ENCODE results near the gene TRABD. TPM values are rescaled to one million over a fixed set of nuclear protein-coding genes. Genes with fewer than 3 reads are reported as not detected.

TRABD gene
- total RNA-seq, 1 experiment from 2014 or later = 82.4 TPM

- in situ Hi-C loops (cut with HindIII; ENCODE audit: low pct_unique_long_range_greater_than_20kb, low sequenced_read_pairs) = no loop called here
- no peak for DNase-seq (ENCODE audit: low read depth)
These were observed 35.9 kb downstream of the TRABD start for GRCh38 chr22:50221410-50222300.

- in situ Hi-C loops (cut with HindIII; ENCODE audit: low pct_unique_long_range_greater_than_20kb, low sequenced_read_pairs) = no loop called here
- DNase-seq (ENCODE audit: low read depth) = no peak
These were observed 36.8 kb downstream of the TRABD start for GRCh38 chr22:50222508-50222907.

- in situ Hi-C loops (cut with HindIII; ENCODE audit: low pct_unique_long_range_greater_than_20kb, low sequenced_read_pairs) = no loop called here
- no peak for DNase-seq (ENCODE audit: low read depth)
These were observed 38.4 kb downstream of the TRABD start for GRCh38 chr22:50224071-50224470.

- in situ Hi-C loops (cut with HindIII; ENCODE audit: low pct_unique_long_range_greater_than_20kb, low sequenced_read_pairs) = no loop called here
- no peak for DNase-seq (ENCODE audit: low read depth)
These were observed 39.7 kb downstream of the TRABD start for GRCh38 chr22:50225200-50225969.

GRCh38 chr22:50226063-50226874 lies 40.6 kb downstream of the TRABD start:
- no peak for DNase-seq (ENCODE audit: low read depth)
- in situ Hi-C loops (cut with HindIII; ENCODE audit: low pct_unique_long_range_greater_than_20kb, low sequenced_read_pairs) = no loop called here

- in situ Hi-C loops (cut with HindIII; ENCODE audit: low pct_unique_long_range_greater_than_20kb, low sequenced_read_pairs) = no loop called here
- DNase-seq (ENCODE audit: low read depth) = no peak
These were observed 41.1 kb downstream of the TRABD start for GRCh38 chr22:50226875-50227165.

GRCh38 chr22:50227579-50228215 lies 42.0 kb downstream of the TRABD start:
- no peak for DNase-seq (ENCODE audit: low read depth)
- in situ Hi-C loops (cut with HindIII; ENCODE audit: low pct_unique_long_range_greater_than_20kb, low sequenced_read_pairs) = no loop called here

GRCh38 chr22:50228366-50228765 lies 42.7 kb downstream of the TRABD start:
- in situ Hi-C loops (cut with HindIII; ENCODE audit: low pct_unique_long_range_greater_than_20kb, low sequenced_read_pairs) = no loop called here
- no peak for DNase-seq (ENCODE audit: low read depth)

GRCh38 chr22:50229370-50229769 lies 43.7 kb downstream of the TRABD start:
- no peak for DNase-seq (ENCODE audit: low read depth)
- in situ Hi-C loops (cut with HindIII; ENCODE audit: low pct_unique_long_range_greater_than_20kb, low sequenced_read_pairs) = no loop called here

- in situ Hi-C loops (cut with HindIII; ENCODE audit: low pct_unique_long_range_greater_than_20kb, low sequenced_read_pairs) = no loop called here
- DNase-seq (ENCODE audit: low read depth) = no peak
These were observed 46.9 kb downstream of the TRABD start for GRCh38 chr22:50232481-50233151.

GRCh38 chr22:50233223-50233622 lies 47.5 kb downstream of the TRABD start:
- no peak for DNase-seq (ENCODE audit: low read depth)
- in situ Hi-C loops (cut with HindIII; ENCODE audit: low pct_unique_long_range_greater_than_20kb, low sequenced_read_pairs) = no loop called here

GRCh38 chr22:50236731-50237409 lies 51.2 kb downstream of the TRABD start:
- DNase-seq (ENCODE audit: low read depth) = no peak
- in situ Hi-C loops (cut with HindIII; ENCODE audit: low pct_unique_long_range_greater_than_20kb, low sequenced_read_pairs) = no loop called here

- in situ Hi-C loops (cut with HindIII; ENCODE audit: low pct_unique_long_range_greater_than_20kb, low sequenced_read_pairs) = no loop called here
- no peak for DNase-seq (ENCODE audit: low read depth)
These were observed 53.0 kb downstream of the TRABD start for GRCh38 chr22:50238755-50239154.

- no peak for DNase-seq (ENCODE audit: low read depth)
- in situ Hi-C loops (cut with HindIII; ENCODE audit: low pct_unique_long_range_greater_than_20kb, low sequenced_read_pairs) = no loop called here
These were observed 56.8 kb downstream of the TRABD start for GRCh38 chr22:50242406-50242949.

- peak; percentile 21 for DNase-seq (ENCODE audit: low read depth)
- in situ Hi-C loops (cut with HindIII; ENCODE audit: low pct_unique_long_range_greater_than_20kb, low sequenced_read_pairs) = no loop called here
These were observed 58.1 kb downstream of the TRABD start for GRCh38 chr22:50243685-50244419.

- in situ Hi-C loops (cut with HindIII; ENCODE audit: low pct_unique_long_range_greater_than_20kb, low sequenced_read_pairs) = no loop called here
- peak; percentile 88 for DNase-seq (ENCODE audit: low read depth)
These were observed 58.9 kb downstream of the TRABD start, which contains the start of gene TUBGCP6 for GRCh38 chr22:50244420-50245213. TSS of gene TUBGCP6 (minus strand) at chr22:50245023. CDS start at chr22:50244459, 564 bp downstream.

Data from Caki2 (cell line).